Endothelial cell (in vitro differentiated cells): ENCODE measurements around the gene MACO1. TPM values are rescaled to one million over a fixed set of nuclear protein-coding genes. Genes with fewer than 3 reads are reported as not detected.
A peak's percentile ranks its signal among the peaks of the same experiment; 100 is the strongest.
"Not testable (repeated sequence)": the region's sequence is repeated elsewhere in the genome, so short reads cannot be mapped to it uniquely, and the experiment has no call there.

Experiments
- DNase-seq: peaks from one replicate; pipeline ENCODE4 v3.0.0; 2021; ENCODE audit warnings: low spot score
- H3K27ac Mint-ChIP-seq: one replicate; pipeline ENCODE4 v1.8.0; 2021; ENCODE audit warnings: mixed read lengths, inconsistent platforms; ENCODE audit not compliant: unreplicated experiment
- H3K27me3 Mint-ChIP-seq: one replicate; pipeline ENCODE4 v1.8.0; 2021; ENCODE audit warnings: mild to moderate bottlenecking, moderate library complexity, mixed read lengths, inconsistent platforms; ENCODE audit not compliant: unreplicated experiment
- H3K36me3 Mint-ChIP-seq: one replicate; pipeline ENCODE4 v1.8.0; 2021; ENCODE audit warnings: mild to moderate bottlenecking, low read depth, mixed read lengths, inconsistent platforms; ENCODE audit not compliant: unreplicated experiment
- H3K4me1 Mint-ChIP-seq: one replicate; pipeline ENCODE4 v1.8.0; 2021; ENCODE audit warnings: mild to moderate bottlenecking, mixed read lengths, inconsistent platforms; ENCODE audit not compliant: unreplicated experiment
- H3K4me3 Mint-ChIP-seq: one replicate; pipeline ENCODE4 v1.8.0; 2021; ENCODE audit warnings: mild to moderate bottlenecking, mixed read lengths, inconsistent platforms; ENCODE audit not compliant: unreplicated experiment
- H3K9me3 Mint-ChIP-seq: one replicate; pipeline ENCODE4 v1.8.0; 2021; ENCODE audit warnings: mixed read lengths, inconsistent platforms; ENCODE audit not compliant: unreplicated experiment
- CTCF ChIP-seq: fragments of 200-600 bp; sonication (generic); IDR thresholded peaks from one replicate; pipeline ENCODE4 v1.5.0; 2021; ENCODE audit warnings: antibody characterized with exemption; ENCODE audit not compliant: unreplicated experiment
- total RNA-seq: library from RNA; stranded (reverse); fragmentation: NEBNext Ultra II Directional; extraction: Animal tissue kit (Norgen Biotek cat#: 25700); gene quantifications from one replicate; pipeline ENCODE4 v1.2.1, GENCODE V29; 2021; ENCODE audit not compliant: unreplicated experiment

Gene MACO1
- total RNA-seq, 1 donor from 2014 or later = 35.9 TPM

GRCh38 chr1:25504706-25505595 is 74.3 kb downstream of the MACO1 start:
- H3K27me3 Mint-ChIP-seq = no peaks in the 10 kb centered on the region
- H3K36me3 Mint-ChIP-seq = peaks cover 3% of the 10 kb centered on the region
- H3K4me3 Mint-ChIP-seq = no peak overlapping the region
- H3K4me1 Mint-ChIP-seq = peaks cover 23% of the 10 kb centered on the region
- H3K27ac Mint-ChIP-seq = no peak overlapping the region
- TF ChIP-seq CTCF = no peak
- no peaks in the 10 kb centered on the region for H3K9me3 Mint-ChIP-seq
- DNase-seq = no peak

- Mint-ChIP-seq H3K9me3 (no peaks in the 10 kb centered on the region), H3K4me1 (peaks cover 20% of the 10 kb centered on the region), H3K27ac (no peak overlapping the region), H3K27me3 (no peaks in the 10 kb centered on the region), H3K36me3 (peaks cover under 1% of the 10 kb centered on the region), H3K4me3 (no peak overlapping the region)
- TF ChIP-seq CTCF = no peak
- DNase-seq = no peak
Observed at GRCh38 chr1:25505656-25506385, 75.1 kb downstream of the MACO1 start.

- not testable (repeated sequence) for H3K9me3 Mint-ChIP-seq, DNase-seq, H3K27me3 Mint-ChIP-seq, H3K36me3 Mint-ChIP-seq
- peaks cover 11% of the 10 kb centered on the region for H3K4me1 Mint-ChIP-seq
- peak overlapping the region; percentile 48 for H3K27ac Mint-ChIP-seq
- peak overlapping the region; percentile 76 for H3K4me3 Mint-ChIP-seq
Observed at GRCh38 chr1:25506566-25507463, 76.1 kb downstream of the MACO1 start.

GRCh38 chr1:25513666-25514065 is 83.0 kb downstream of the MACO1 start:
- no peak for TF ChIP-seq CTCF
- peaks cover 9% of the 10 kb centered on the region for H3K36me3 Mint-ChIP-seq
- H3K27ac Mint-ChIP-seq = no peak overlapping the region
- no peak overlapping the region for H3K4me3 Mint-ChIP-seq
- DNase-seq = no peak
- H3K4me1 Mint-ChIP-seq = no peaks in the 10 kb centered on the region
- no peaks in the 10 kb centered on the region for H3K27me3 Mint-ChIP-seq
- no peaks in the 10 kb centered on the region for H3K9me3 Mint-ChIP-seq

GRCh38 chr1:25515033-25515432 is 84.3 kb downstream of the MACO1 start:
- no peaks in the 10 kb centered on the region for H3K27me3 Mint-ChIP-seq
- TF ChIP-seq CTCF = no peak
- H3K4me1 Mint-ChIP-seq = no peaks in the 10 kb centered on the region
- H3K36me3 Mint-ChIP-seq = peaks cover 9% of the 10 kb centered on the region
- DNase-seq = no peak
- no peak overlapping the region for H3K27ac Mint-ChIP-seq
- H3K4me3 Mint-ChIP-seq = peak overlapping the region; percentile 49
- no peaks in the 10 kb centered on the region for H3K9me3 Mint-ChIP-seq
